ENCODE measurements around the gene TRAK2. TPM values are rescaled to one million over a fixed set of nuclear protein-coding genes. Genes with fewer than 3 reads are reported as not detected.
"Not testable (repeated sequence)": the region's sequence is repeated elsewhere in the genome, so short reads cannot be mapped to it uniquely, and the experiment has no call there.

Gene TRAK2
- polyA plus RNA-seq, 1 donor, result 23.6 TPM

DNA sequence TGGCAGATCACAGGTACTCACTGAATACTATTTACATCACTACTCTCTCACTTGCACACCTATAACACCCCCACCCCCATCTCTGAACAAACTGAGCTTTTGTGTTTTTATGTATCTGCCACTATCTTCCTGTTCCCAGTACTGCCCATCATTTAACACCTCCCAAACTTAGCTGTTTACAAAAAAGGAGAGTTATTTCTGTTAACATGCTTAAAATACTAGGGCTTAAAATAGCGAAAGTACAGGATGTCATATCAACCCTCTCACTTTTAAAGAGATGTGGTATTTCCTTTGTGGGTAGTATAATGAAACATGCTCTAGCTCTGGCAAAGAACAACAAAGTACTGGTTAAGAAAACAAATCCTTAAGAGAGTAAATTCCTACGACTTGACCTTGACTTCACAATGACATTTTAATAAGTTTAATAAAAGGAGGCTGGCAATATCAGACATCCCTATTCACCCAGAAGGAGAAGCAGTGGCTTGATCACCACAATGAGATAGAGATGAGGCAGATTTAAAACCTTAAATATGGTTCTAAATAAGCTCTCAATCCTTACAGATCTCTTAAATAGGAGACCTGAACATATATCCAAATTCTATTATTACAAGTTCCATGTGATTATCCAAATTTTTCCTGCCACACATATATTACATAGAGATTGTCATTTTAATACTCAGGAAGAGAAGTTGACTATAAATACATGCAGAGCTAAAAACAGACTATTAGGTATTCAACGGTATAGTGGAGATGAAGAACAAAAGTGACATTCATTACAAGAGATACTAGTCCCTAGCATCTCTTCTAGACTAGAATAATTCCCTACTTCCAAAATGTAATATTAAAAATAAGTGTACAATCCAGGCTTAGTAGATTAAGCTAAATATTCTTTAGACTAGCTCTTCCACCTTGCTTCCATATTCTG, 36.9 kb downstream of the TRAK2 start:
- DNase-seq, result no peak

- no peak for DNase-seq
These were observed 37.7 kb downstream of the TRAK2 start for GRCh38 chr2:201413552-201413951.

DNA sequence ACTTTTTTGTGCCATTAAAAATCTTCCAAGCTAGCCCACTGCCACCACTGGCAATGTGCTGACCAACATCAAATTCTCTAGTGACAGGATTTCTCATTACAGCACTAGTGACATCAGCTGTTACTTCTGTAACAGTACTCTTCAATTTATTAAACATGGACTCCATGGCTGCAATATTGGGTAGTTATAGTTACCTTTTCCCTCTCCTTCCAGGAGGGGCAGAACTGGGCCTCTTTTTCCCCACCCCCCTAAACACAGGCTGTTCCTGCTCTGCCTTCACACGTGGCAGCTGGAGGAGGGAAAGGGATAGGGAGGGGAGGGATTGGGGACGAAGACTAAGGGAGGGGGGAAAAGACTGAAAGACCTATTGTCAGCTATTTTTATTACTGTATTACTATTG, 38.1 kb downstream of the TRAK2 start:
- DNase-seq, result no peak

- no peak for DNase-seq
These were observed 39.8 kb downstream of the TRAK2 start for GRCh38 chr2:201411421-201411820.

GRCh38 chr2:201408931-201409330, 42.3 kb downstream of the TRAK2 start:
- DNase-seq, result no peak

DNA sequence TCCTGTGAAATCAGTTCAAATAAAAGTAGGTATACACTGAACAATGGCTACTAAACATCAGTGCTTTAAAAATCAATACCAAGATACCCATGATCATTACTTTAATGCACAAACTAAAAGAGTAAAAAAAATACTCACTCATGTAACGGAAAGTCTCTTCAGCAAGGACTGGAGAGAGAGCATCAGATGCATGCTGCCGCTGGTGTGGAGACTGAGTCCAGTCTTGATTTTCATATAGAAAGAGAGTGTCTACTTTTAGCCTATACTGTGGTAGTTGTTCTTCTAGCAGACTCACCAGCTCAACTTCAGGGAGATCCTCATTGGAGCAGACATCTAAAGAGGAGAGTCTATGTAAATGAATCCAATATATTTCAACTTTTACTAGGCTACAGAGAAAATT, 44.0 kb downstream of the TRAK2 start:
- no peak for DNase-seq

DNA sequence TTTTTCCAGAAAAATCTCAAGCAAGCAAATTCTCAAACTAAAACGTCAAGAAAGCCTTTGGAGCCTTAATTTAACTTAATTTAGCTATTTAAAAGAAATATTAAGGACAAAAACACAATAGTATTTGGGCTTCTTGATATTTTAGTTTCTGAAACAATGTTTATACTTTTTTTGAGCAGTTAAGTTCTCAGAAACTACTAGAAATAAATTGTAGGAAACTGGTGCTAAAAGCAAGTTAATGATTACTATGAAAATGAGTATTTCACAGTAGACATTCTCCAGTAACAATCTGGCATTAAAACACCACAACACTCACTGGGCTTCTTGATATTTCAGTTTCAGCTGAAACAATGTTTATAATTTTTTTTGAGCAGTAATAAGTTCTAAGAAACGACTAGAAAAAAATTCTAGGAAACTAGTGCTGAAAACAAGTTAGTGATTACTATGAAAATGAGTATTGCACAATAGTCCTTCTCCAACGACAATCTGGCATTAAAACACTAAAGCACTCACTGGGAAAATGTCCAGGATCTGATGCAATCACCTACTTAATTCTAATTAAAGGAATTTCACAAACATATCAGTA, 45.1 kb downstream of the TRAK2 start:
- peak; percentile 36 for DNase-seq

- no peak for DNase-seq
These were observed 46.5 kb downstream of the TRAK2 start for GRCh38 chr2:201404699-201405280.

- no peak for DNase-seq
These were observed 47.4 kb downstream of the TRAK2 start for GRCh38 chr2:201403880-201404279.

GRCh38 chr2:201402651-201403562, 48.4 kb downstream of the TRAK2 start:
- DNase-seq, result no peak

DNA sequence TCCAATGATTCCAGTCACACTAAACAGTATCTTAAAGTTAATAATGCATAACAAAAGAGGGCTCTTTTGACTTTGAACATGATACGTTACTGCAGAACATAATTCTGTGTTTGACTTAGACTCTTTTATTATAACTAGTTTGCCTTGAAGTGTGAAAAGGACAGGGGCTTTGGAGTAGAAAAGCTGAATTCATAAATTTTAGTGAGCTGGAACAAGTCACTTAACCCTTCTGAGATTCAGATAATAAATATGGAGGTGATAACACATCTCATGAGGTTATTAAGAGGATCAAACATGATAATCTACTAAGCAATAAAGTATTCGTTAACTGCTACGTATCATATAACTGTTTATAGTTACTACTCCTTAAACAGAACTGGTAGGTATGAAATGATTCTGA, 49.4 kb downstream of the TRAK2 start:
- no peak for DNase-seq

DNA sequence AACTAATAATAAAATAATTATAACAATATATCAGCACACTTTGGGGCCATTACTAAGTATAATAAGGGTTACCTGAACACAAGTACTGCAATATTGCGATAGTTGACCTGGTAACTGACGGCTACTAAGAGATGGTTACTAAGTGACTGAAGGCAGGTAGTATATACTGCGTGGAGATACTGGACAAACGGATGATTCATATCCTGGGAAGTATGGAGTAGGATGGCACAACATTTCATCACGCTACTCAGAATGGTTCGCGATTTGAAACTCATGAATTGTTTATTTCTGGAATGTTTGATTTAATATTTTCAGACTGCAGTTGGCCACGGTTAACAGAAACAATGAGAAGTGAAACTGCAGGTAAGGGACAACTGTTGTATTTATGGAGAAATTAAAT, 54.7 kb downstream of the TRAK2 start:
- no peak for DNase-seq

- no peak for DNase-seq
These were observed 68.1 kb downstream of the TRAK2 start for GRCh38 chr2:201383136-201383535.

GRCh38 chr2:201378496-201379397, 72.5 kb downstream of the TRAK2 start:
- DNase-seq, result no peak

DNA sequence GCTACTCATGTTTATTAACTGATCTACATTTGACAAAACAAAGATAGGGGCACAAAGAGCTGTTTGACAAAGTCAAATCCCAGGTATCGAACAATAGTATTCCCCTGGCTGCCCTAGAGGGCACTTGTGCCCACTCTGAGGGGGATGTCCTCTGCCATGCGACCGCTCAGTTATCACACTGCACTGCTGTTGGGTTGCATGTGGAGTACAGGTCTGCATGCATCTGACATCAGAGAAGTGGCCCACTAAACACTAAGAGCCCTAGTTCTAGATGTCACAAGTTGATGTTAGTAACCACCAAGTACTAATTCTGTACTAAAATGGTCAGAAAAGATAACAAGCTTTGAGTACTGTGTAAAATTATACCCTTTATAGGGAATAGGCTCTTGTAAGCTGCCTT, 74.0 kb downstream of the TRAK2 start:
- DNase-seq, result no peak

- no peak for DNase-seq
These were observed 81.5 kb downstream of the TRAK2 start for GRCh38 chr2:201369775-201370174.

DNA sequence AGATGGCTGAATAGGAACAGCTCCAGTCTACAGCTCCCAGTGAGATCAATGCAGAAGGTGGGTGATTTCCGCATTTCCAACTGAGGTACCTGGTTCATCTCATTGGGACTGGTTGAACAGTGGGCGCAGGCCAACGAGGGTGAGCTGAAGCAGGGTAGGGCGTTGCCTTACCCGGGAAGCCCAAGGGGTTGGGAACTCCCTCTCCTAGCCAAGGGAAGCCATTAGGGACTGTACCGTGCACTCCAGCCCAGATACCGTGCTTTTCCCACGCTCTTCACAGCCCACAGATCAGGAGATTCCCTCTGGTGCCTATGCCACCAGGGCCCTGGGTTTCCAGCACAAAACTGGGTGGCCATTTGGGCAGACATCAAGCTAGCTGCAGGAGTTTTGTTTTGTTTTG, 81.9 kb downstream of the TRAK2 start:
- not testable (repeated sequence) for DNase-seq

GRCh38 chr2:201366146-201366545, 85.1 kb downstream of the TRAK2 start:
- no peak for DNase-seq

DNA sequence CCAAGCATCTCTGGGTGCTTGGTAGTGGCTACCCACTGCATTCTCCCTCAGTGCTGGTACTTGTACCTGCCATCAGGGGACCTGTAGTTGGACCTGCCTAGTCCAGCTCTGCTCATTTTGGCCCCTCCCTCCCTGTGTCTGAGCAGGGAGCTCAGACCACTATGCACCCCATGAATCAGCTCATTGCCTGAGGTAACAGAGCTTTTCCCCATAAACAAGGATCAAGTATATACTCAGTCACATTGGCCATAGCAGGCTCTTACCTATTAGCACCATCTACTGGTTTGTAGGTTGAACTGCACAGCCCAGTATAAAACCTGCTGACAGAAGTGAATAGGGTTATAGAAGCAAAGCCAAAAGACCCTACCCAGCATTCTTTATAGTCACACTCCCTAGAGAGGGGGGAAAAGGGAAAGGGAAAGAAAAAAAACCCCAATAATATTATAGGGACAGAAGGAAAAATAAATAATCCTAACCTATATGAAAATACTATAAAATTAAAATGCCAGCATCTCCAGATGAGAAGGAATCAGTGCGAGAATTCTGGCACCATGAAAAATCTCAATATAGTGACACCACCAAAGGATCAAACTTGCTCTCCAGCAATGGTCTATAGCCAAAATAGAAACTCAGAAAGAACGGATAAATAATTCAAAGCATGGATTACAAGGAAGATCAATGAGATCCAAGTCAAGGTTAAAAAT, 87.2 kb downstream of the TRAK2 start:
- DNase-seq, result no peak

- no peak for DNase-seq
These were observed 88.9 kb downstream of the TRAK2 start for GRCh38 chr2:201362396-201362795.

All from hindlimb muscle (tissue), 1 donor.